OCI-LY1 (cell line): ENCODE data around the gene HOXA5.

Source experiments
- H2AFZ ChIP-seq: fragments of 200-600 bp; sonication (generic), shearing (Covaris generic); 2 replicates; pipeline ENCODE4 v1.6.0; 2014; ENCODE audit warnings: antibody characterized with exemption, mild to moderate bottlenecking, low read length
- H3F3A ChIP-seq: fragments of 200-600 bp; sonication (generic), shearing (Covaris generic); 2 replicates; pipeline ENCODE4 v1.6.0; 2014; ENCODE audit warnings: mild to moderate bottlenecking, antibody characterized with exemption, low read length, moderate library complexity; ENCODE audit not compliant: insufficient read depth
- H3K27ac ChIP-seq: fragments of 200-600 bp; sonication (generic); 2 replicates; pipeline ENCODE4 v1.5.1; 2014; ENCODE audit warnings: low read length, mixed run types, mild to moderate bottlenecking, low read depth; ENCODE audit not compliant: poor library complexity, severe bottlenecking
- H3K27me3 ChIP-seq: fragments of 200-600 bp; sonication (generic); 2 replicates; pipeline ENCODE4 v1.6.0; 2014; ENCODE audit warnings: antibody characterized with exemption, mild to moderate bottlenecking, low read length, moderate library complexity; ENCODE audit not compliant: insufficient read depth
- H3K36me3 ChIP-seq: fragments of 200-600 bp; sonication (generic); 2 replicates; pipeline ENCODE4 v1.6.1; 2014; ENCODE audit warnings: mild to moderate bottlenecking, antibody characterized with exemption, low read length, moderate library complexity, mixed read lengths; ENCODE audit not compliant: insufficient read depth
- H3K4me1 ChIP-seq: fragments of 200-600 bp; sonication (generic); 2 replicates; pipeline ENCODE4 v1.5.1; 2014; ENCODE audit warnings: mild to moderate bottlenecking, low read length, moderate library complexity; ENCODE audit not compliant: insufficient read depth, severe bottlenecking
- H3K4me2 ChIP-seq: fragments of 200-600 bp; sonication (generic), shearing (Covaris generic); 2 replicates; pipeline ENCODE4 v1.6.1; 2014; ENCODE audit warnings: low read length
- H3K4me3 ChIP-seq: fragments of 200-600 bp; sonication (generic); 2 replicates; pipeline ENCODE4 v1.5.1; 2014; ENCODE audit warnings: low read length, low read depth, mild to moderate bottlenecking, mixed read lengths; ENCODE audit not compliant: poor library complexity, severe bottlenecking
- H3K79me2 ChIP-seq: fragments of 200-600 bp; shearing (Covaris generic); 2 replicates; pipeline ENCODE4 v1.6.1; 2016; ENCODE audit warnings: mixed run types, low read length, mixed read lengths; ENCODE audit not compliant: insufficient read depth
- H3K9ac ChIP-seq: fragments of 200-600 bp; sonication (generic), shearing (Covaris generic); 2 replicates; pipeline ENCODE4 v1.6.1; 2014; ENCODE audit warnings: mild to moderate bottlenecking, low read length, mixed read lengths
- H3K9me2 ChIP-seq: fragments of 200-600 bp; sonication (generic), shearing (Covaris generic); 2 replicates; pipeline ENCODE4 v1.6.1; 2014; ENCODE audit warnings: low read depth, mild to moderate bottlenecking, low read length, mixed read lengths
- H3K9me3 ChIP-seq: fragments of 200-600 bp; shearing (Covaris generic); 2 replicates; pipeline ENCODE4 v1.6.1; 2014; ENCODE audit warnings: low read length, mixed read lengths
- H4K20me1 ChIP-seq: fragments of 200-600 bp; sonication (generic), shearing (Covaris generic); 2 replicates; pipeline ENCODE4 v1.6.0; 2016; ENCODE audit warnings: mild to moderate bottlenecking, low read length; ENCODE audit not compliant: insufficient read depth
- CTCF ChIP-seq: fragments of 200-600 bp; sonication (generic), shearing (Covaris generic); IDR thresholded peaks from 2 replicates; pipeline ENCODE4 v1.5.1; 2017; ENCODE audit warnings: mild to moderate bottlenecking, antibody characterized with exemption, low read length, moderate library complexity, mixed read lengths
- EZH2 ChIP-seq: fragments of 200-600 bp; sonication (generic), shearing (Covaris generic); IDR thresholded peaks from 2 replicates; pipeline ENCODE4 v1.8.0; 2017; ENCODE audit warnings: borderline replicate concordance, mixed run types, mild to moderate bottlenecking, antibody characterized with exemption, low read length, moderate library complexity, mixed read lengths

The HOXA5 gene

GRCh38 chr7:27157702-27158431 is 14.4 kb upstream of the HOXA5 start:
- H3K4me1 ChIP-seq: peaks cover 13% of the 10 kb centered on the region
- H3K27me3 ChIP-seq: no peaks in the 10 kb centered on the region; the same call in 1 of the 2 replicates
- H2AFZ ChIP-seq: no peak overlapping the region
- H3K9me3 ChIP-seq: no peaks in the 10 kb centered on the region
- no peak overlapping the region for H3K4me3 ChIP-seq
- no peaks in the 10 kb centered on the region for H3K36me3 ChIP-seq
- H3K9ac ChIP-seq: no peak overlapping the region
- no peak overlapping the region for H3K27ac ChIP-seq
- no peaks in the 10 kb centered on the region for H4K20me1 ChIP-seq
- H3K79me2 ChIP-seq: no peaks in the 10 kb centered on the region
- TF ChIP-seq CTCF (no peak), EZH2 (no peak)
- no peaks in the 10 kb centered on the region for H3K9me2 ChIP-seq
- 0 out of 2 replicates have a peak, but pooled peaks cover 5% of the 10 kb centered on the region for H3F3A ChIP-seq
- no peak overlapping the region for H3K4me2 ChIP-seq

GRCh38 chr7:27156916-27157701 is 13.6 kb upstream of the HOXA5 start:
- Histone ChIP-seq H4K20me1 (no peaks in the 10 kb centered on the region), H3K4me3 (no peak overlapping the region), H3K27ac (no peak overlapping the region), H3K79me2 (no peaks in the 10 kb centered on the region), H3K36me3 (no peaks in the 10 kb centered on the region), H3K4me1 (peaks cover 17% of the 10 kb centered on the region), H3F3A (no peaks in the 10 kb centered on the region), H3K9me3 (no peaks in the 10 kb centered on the region), H3K9ac (no peak overlapping the region), H3K27me3 (peaks cover 7% of the 10 kb centered on the region; the same call in 1 of the 2 replicates), H3K4me2 (no peak overlapping the region), H2AFZ (no peak overlapping the region), H3K9me2 (no peaks in the 10 kb centered on the region)
- no peak for TF ChIP-seq CTCF

GRCh38 chr7:27156508-27156898 is 13.0 kb upstream of the HOXA5 start, which contains the start of gene HOXA7:
TSS of gene HOXA7 (minus strand) at chr7:27156675. CDS start at chr7:27156545, 130 bp downstream.
- Histone ChIP-seq H3K4me1 (peaks cover 23% of the 10 kb centered on the region), H3K9me2 (no peaks in the 10 kb centered on the region), H3K9ac (no peak within 1 kb of the TSS), H2AFZ (no peak within 1 kb of the TSS), H3K4me2 (no peak within 1 kb of the TSS), H3K27ac (no peak within 1 kb of the TSS), H3F3A (no peaks in the 10 kb centered on the region), H3K9me3 (no peaks in the 10 kb centered on the region), H3K4me3 (no peak within 1 kb of the TSS), H3K27me3 (peaks cover 8% of the 10 kb centered on the region; the same call in 1 of the 2 replicates), H4K20me1 (no peaks in the 10 kb centered on the region), H3K36me3 (no peaks in the 10 kb centered on the region), H3K79me2 (no peaks in the 10 kb centered on the region)
- TF ChIP-seq CTCF (no peak), EZH2 (no peak)
